GM23338 (cell line): Measurements from ENCODE around the gene NEIL3.

Experiments
- CREB1 ChIP-seq: fragments of 250-450 bp; sonication (Bioruptor Pico); IDR thresholded peaks from 2 replicates; pipeline ENCODE4 v1.5.0; 2020; ENCODE audit warnings: low read depth, mild to moderate bottlenecking, moderate library complexity
- EZH2 ChIP-seq: fragments of 200-600 bp; sonication (generic); IDR thresholded peaks from one replicate; pipeline ENCODE4 v1.8.0; 2017; ENCODE audit warnings: antibody characterized with exemption, mild to moderate bottlenecking, low read depth; ENCODE audit not compliant: unreplicated experiment
- EZH2phosphoT487 ChIP-seq: fragments of 200-600 bp; sonication (generic); IDR thresholded peaks from one replicate; pipeline ENCODE4 v1.8.1; 2018; ENCODE audit warnings: antibody characterized with exemption; ENCODE audit not compliant: unreplicated experiment
- JUNB ChIP-seq: IDR thresholded peaks from one replicate; pipeline ENCODE4 v1.6.1; 2016; ENCODE audit warnings: antibody characterized with exemption; ENCODE audit not compliant: unreplicated experiment
- POLR2AphosphoS5 ChIP-seq: IDR thresholded peaks from 2 replicates; pipeline ENCODE4 v1.6.1; 2016; ENCODE audit warnings: antibody characterized with exemption, low read depth
- ZNF114 ChIP-seq: fragments of 250-450 bp; sonication (Bioruptor Pico); IDR thresholded peaks from 2 replicates; pipeline ENCODE4 v1.5.0; 2020; ENCODE audit warnings: mild to moderate bottlenecking, moderate library complexity
- ZNF331 ChIP-seq: fragments of 250-450 bp; sonication (Bioruptor Pico); IDR thresholded peaks from 2 replicates; pipeline ENCODE4 v1.5.0; 2020; ENCODE audit warnings: low read depth, mild to moderate bottlenecking, moderate library complexity
- TF ChIP-seq, protein P1 (sequence below), 2 experiments: fragments of 200-600 bp in 1 of 2; sonication (generic) in 1 of 2; conservative IDR thresholded peaks; 2 replicates each; pipeline versions ENCODE4 v1.5.1 to v1.6.1; 2016 to 2017; ENCODE audit warnings: antibody characterized with exemption in 2 of 2, low read depth in 2 of 2, mild to moderate bottlenecking in 2 of 2, moderate library complexity in 1 of 2
- TF ChIP-seq, protein P2 (sequence below): IDR thresholded peaks from 2 replicates; pipeline ENCODE4 v1.6.1; 2016; ENCODE audit warnings: antibody characterized with exemption

DNA sequence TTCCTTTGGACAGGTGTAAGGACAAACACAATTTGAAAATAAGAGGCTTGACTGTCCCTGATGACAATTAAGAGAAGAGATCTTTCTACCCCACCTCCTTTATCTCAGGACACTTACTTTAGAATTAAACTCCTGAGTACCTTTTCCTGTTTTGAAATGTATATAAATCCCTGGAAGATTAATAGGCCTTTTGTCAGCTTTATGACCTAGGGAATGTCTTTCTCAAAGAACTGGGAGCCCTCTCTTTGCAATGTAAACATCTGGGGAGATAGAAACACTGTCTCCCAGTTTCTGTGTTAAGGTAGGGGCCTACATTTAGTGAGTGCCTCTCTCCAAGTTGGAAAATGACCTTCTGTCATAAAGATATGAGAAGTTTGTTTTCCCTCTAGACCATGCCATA, 100.9 kb downstream of the NEIL3 start:
- TF ChIP-seq, protein P1, sequence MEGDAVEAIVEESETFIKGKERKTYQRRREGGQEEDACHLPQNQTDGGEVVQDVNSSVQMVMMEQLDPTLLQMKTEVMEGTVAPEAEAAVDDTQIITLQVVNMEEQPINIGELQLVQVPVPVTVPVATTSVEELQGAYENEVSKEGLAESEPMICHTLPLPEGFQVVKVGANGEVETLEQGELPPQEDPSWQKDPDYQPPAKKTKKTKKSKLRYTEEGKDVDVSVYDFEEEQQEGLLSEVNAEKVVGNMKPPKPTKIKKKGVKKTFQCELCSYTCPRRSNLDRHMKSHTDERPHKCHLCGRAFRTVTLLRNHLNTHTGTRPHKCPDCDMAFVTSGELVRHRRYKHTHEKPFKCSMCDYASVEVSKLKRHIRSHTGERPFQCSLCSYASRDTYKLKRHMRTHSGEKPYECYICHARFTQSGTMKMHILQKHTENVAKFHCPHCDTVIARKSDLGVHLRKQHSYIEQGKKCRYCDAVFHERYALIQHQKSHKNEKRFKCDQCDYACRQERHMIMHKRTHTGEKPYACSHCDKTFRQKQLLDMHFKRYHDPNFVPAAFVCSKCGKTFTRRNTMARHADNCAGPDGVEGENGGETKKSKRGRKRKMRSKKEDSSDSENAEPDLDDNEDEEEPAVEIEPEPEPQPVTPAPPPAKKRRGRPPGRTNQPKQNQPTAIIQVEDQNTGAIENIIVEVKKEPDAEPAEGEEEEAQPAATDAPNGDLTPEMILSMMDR (conservative IDR thresholded peaks at IDR 0.05; ENCODE audit: low read depth in 2 of 2) = no peak
- no peak for TF ChIP-seq POLR2AphosphoS5
- TF ChIP-seq EZH2 = no peak
- no peak for TF ChIP-seq EZH2phosphoT487
- TF ChIP-seq CREB1 (CRISPR knock-in tag) = no peak
- TF ChIP-seq ZNF331 = no peak
- TF ChIP-seq JUNB = no peak
- TF ChIP-seq ZNF114 (CRISPR knock-in tag) = no peak
- TF ChIP-seq, protein P2, sequence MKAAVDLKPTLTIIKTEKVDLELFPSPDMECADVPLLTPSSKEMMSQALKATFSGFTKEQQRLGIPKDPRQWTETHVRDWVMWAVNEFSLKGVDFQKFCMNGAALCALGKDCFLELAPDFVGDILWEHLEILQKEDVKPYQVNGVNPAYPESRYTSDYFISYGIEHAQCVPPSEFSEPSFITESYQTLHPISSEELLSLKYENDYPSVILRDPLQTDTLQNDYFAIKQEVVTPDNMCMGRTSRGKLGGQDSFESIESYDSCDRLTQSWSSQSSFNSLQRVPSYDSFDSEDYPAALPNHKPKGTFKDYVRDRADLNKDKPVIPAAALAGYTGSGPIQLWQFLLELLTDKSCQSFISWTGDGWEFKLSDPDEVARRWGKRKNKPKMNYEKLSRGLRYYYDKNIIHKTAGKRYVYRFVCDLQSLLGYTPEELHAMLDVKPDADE = no peak
